A673 (cell line): ENCODE measurements around the gene GPM6B. TPM values are rescaled to one million over a fixed set of nuclear protein-coding genes. Genes with fewer than 3 reads are reported as not detected.

ENCODE experiments used
- BruUV-seq: library from RNA; stranded (reverse); fragments of 400-500 nt; replicated peaks from 2 replicates; lab custom pipeline; 2021; lab: Mats Ljungman, UMichigan
- CTCF ChIA-PET: fragments of 300-600 bp; sonication (Branson Sonifier 250); formaldehyde crosslinking; loops from one replicate; lab custom pipeline; 2022; ENCODE audit warnings: antibody characterized with exemption; lab: Charles Lee
- POLR2A ChIA-PET: fragments of 300-600 bp; sonication (Branson Sonifier 250); formaldehyde crosslinking; loops from one replicate; lab custom pipeline; 2022; ENCODE audit warnings: antibody characterized with exemption; ENCODE audit not compliant: low non-redundant PET; lab: Charles Lee
- DNase-seq: peaks from one replicate; pipeline ENCODE4 v3.0.0-alpha.2; 2015; ENCODE audit warnings: low spot score
- H3K27ac ChIP-seq: fragments of 200-600 bp; sonication (generic); 2 replicates; pipeline ENCODE4 v1.5.1; 2016; ENCODE audit warnings: mixed run types, low read depth, mild to moderate bottlenecking, mixed read lengths, antibody characterized with exemption, low read length; ENCODE audit not compliant: poor library complexity, severe bottlenecking
- H3K27me3 ChIP-seq: fragments of 200-600 bp; sonication (generic); replicated peaks from 2 replicates; pipeline ENCODE4 v1.6.1; 2017; ENCODE audit warnings: mixed run types, low read depth, mild to moderate bottlenecking, mixed read lengths, antibody characterized with exemption, low read length; ENCODE audit not compliant: insufficient read depth, poor library complexity
- H3K36me3 ChIP-seq: fragments of 200-600 bp; sonication (generic); 2 replicates; pipeline ENCODE4 v1.6.1; 2016; ENCODE audit warnings: mixed run types, mild to moderate bottlenecking, mixed read lengths, antibody characterized with exemption, low read length; ENCODE audit not compliant: insufficient read depth, poor library complexity, severe bottlenecking
- H3K4me1 ChIP-seq: fragments of 200-600 bp; sonication (generic); 2 replicates; pipeline ENCODE4 v1.6.1; 2017; ENCODE audit warnings: mixed run types, mild to moderate bottlenecking, mixed read lengths, antibody characterized with exemption, low read length; ENCODE audit not compliant: insufficient read depth, poor library complexity, severe bottlenecking
- H3K4me3 ChIP-seq: fragments of 200-600 bp; sonication (generic); 2 replicates; pipeline ENCODE4 v1.5.1; 2016; ENCODE audit warnings: low read depth, mixed run types, mild to moderate bottlenecking, mixed read lengths, low read length; ENCODE audit not compliant: poor library complexity, severe bottlenecking
- H3K9me3 ChIP-seq: fragments of 200-600 bp; sonication (generic); 2 replicates; pipeline ENCODE4 v1.6.1; 2016; ENCODE audit warnings: mixed run types, low read depth, mild to moderate bottlenecking, mixed read lengths, antibody characterized with exemption, low read length; ENCODE audit not compliant: poor library complexity, severe bottlenecking
- EZH2 ChIP-seq: fragments of 200-600 bp; sonication (generic); IDR thresholded peaks from 2 replicates; pipeline ENCODE4 v1.6.1; 2017; ENCODE audit warnings: borderline replicate concordance, low read depth, mild to moderate bottlenecking, mixed read lengths, antibody characterized with exemption, low read length; ENCODE audit not compliant: poor library complexity, severe bottlenecking
- intact Hi-C: fragments of 100-400 bp; cut with micrococcal nuclease; formaldehyde crosslinking; loops from one replicate; pipeline ENCODE4 v1.10.0; 2022; ENCODE audit not compliant: unreplicated experiment
- total RNA-seq: library from RNA; stranded (reverse); gene quantifications from 2 replicates; pipeline ENCODE4 v1.2.3, GENCODE V29; 2021
- TF ChIP-seq, protein P1 (sequence below): fragments of 300-800, 200-600 bp; sonication (generic); conservative IDR thresholded peaks from 2 replicates; pipeline ENCODE4 v1.5.1; 2017; ENCODE audit warnings: low read depth, mild to moderate bottlenecking, antibody characterized with exemption, low read length, moderate library complexity, mixed read lengths

Gene GPM6B
- total RNA-seq, 1 experiment from 2014 or later: 7.6 TPM

DNA sequence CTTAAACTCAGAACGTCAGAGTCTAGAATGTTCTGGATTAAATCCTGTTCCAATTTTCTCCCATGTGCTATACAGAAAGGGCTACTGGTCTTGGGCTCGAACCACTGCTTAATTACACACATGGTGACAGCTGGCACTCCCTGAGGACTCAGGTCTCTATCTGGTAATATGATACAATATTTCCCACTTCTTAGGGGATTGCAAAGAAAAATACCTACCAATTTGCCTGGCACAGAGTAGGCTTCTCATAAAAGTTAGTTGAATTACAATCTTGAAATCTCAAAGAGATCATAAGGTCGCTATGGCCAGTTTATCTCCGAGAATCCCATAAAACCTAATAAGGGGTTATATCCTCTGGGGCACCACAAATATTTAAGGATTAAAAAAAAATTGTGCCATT, 8.6 kb downstream of the GPM6B start:
- intact Hi-C loops: no loop called here
- no peaks in the 10 kb centered on the region for H3K36me3 ChIP-seq
- H3K4me3 ChIP-seq: no peak overlapping the region
- H3K27ac ChIP-seq: no peak overlapping the region
- no TSS peak for BruUV-seq
- no peaks in the 10 kb centered on the region for H3K4me1 ChIP-seq
- no peaks in the 10 kb centered on the region for H3K9me3 ChIP-seq
- H3K27me3 ChIP-seq: peaks cover 11% of the 10 kb centered on the region
- no peak for DNase-seq
- ChIA-PET POLR2A (no interaction called here), CTCF (no interaction called here)
- TF ChIP-seq, protein P1, sequence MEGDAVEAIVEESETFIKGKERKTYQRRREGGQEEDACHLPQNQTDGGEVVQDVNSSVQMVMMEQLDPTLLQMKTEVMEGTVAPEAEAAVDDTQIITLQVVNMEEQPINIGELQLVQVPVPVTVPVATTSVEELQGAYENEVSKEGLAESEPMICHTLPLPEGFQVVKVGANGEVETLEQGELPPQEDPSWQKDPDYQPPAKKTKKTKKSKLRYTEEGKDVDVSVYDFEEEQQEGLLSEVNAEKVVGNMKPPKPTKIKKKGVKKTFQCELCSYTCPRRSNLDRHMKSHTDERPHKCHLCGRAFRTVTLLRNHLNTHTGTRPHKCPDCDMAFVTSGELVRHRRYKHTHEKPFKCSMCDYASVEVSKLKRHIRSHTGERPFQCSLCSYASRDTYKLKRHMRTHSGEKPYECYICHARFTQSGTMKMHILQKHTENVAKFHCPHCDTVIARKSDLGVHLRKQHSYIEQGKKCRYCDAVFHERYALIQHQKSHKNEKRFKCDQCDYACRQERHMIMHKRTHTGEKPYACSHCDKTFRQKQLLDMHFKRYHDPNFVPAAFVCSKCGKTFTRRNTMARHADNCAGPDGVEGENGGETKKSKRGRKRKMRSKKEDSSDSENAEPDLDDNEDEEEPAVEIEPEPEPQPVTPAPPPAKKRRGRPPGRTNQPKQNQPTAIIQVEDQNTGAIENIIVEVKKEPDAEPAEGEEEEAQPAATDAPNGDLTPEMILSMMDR: no peak
- no peak for TF ChIP-seq EZH2

DNA sequence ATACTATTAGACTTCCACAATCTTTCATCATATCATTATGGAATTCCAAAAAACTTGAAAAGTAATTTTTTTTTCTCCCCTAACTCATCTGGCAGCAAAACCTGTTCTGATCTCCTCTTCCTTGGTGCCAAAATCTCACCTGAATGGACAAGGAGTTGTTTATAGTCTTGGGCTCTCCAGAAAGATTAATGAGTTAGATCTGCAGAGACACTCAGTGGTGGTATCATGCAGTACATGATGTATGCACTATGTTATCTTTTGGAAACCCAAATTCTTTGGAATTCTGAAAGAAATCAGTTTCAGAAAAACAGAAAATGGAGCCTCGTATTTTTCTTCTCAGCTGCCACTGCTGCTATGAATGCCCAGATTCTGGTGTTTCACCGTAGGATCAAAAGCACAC, 11.7 kb downstream of the GPM6B start:
- CTCF ChIA-PET: no interaction called here
- Histone ChIP-seq H3K27me3 (peaks cover 5% of the 10 kb centered on the region), H3K4me3 (no peak overlapping the region), H3K36me3 (no peaks in the 10 kb centered on the region), H3K27ac (no peak overlapping the region), H3K4me1 (no peaks in the 10 kb centered on the region), H3K9me3 (no peaks in the 10 kb centered on the region)
- TF ChIP-seq, protein P1: 0 out of 2 replicates have a peak, but pooled peaks have one; percentile 10
- no peak for TF ChIP-seq EZH2
- intact Hi-C loops: no loop called here
- no TSS peak for BruUV-seq
- POLR2A ChIA-PET: no interaction called here
- DNase-seq: no peak

- H3K27ac ChIP-seq: no peak overlapping the region
- no peak overlapping the region for H3K4me3 ChIP-seq
- no peak for DNase-seq
- ChIA-PET CTCF (no interaction called here), POLR2A (no interaction called here)
- H3K36me3 ChIP-seq: no peaks in the 10 kb centered on the region
- TF ChIP-seq, protein P1: no peak
- no peak for TF ChIP-seq EZH2
- no TSS peak for BruUV-seq
- no peaks in the 10 kb centered on the region for H3K9me3 ChIP-seq
- H3K4me1 ChIP-seq: no peaks in the 10 kb centered on the region
- H3K27me3 ChIP-seq: peaks cover 5% of the 10 kb centered on the region
- intact Hi-C loops: no loop called here
Observed at GRCh38 chrX:13803116-13803515, 13.8 kb downstream of the GPM6B start.
